ENCODE measurements around the gene TEKT1. TPM values are rescaled to one million over a fixed set of nuclear protein-coding genes. Genes with fewer than 3 reads are reported as not detected.
"Not testable (repeated sequence)": the region's sequence is repeated elsewhere in the genome, so short reads cannot be mapped to it uniquely, and the experiment has no call there.

The TEKT1 gene
- total RNA-seq: not detected
- long read RNA-seq: 0 reads

GRCh38 chr17:6831661-6832263 lies at the start of gene TEKT1:
Gene TEKT1 (minus strand): TSS chr17:6831729. CDS start chr17:6830376, 1,353 bp downstream.
- ATAC-seq (peak; percentile 59), DNase-seq (peak; percentile 73)
- intact Hi-C loops (cut with micrococcal nuclease): no loop called here

GRCh38 chr17:6879221-6879975 lies 47.9 kb upstream of the TEKT1 start:
- intact Hi-C loops (cut with micrococcal nuclease); ATAC-seq; DNase-seq: not testable (repeated sequence)

- intact Hi-C loops (cut with micrococcal nuclease); ATAC-seq; DNase-seq: not testable (repeated sequence)
These were observed 43.7 kb upstream of the TEKT1 start for GRCh38 chr17:6875276-6875675.

GRCh38 chr17:6872936-6873335 lies 41.4 kb upstream of the TEKT1 start:
- no peak for ATAC-seq
- no peak for DNase-seq
- intact Hi-C loops (cut with micrococcal nuclease): no loop called here

- ATAC-seq (no peak), DNase-seq (no peak)
- intact Hi-C loops (cut with micrococcal nuclease): no loop called here
These were observed 39.3 kb upstream of the TEKT1 start for GRCh38 chr17:6870841-6871240.

GRCh38 chr17:6868582-6868981 lies 37.1 kb upstream of the TEKT1 start:
- intact Hi-C loops (cut with micrococcal nuclease): no loop called here
- no peak for ATAC-seq

GRCh38 chr17:6867849-6868248 lies 36.3 kb upstream of the TEKT1 start:
- ATAC-seq (no peak), DNase-seq (no peak)
- intact Hi-C loops (cut with micrococcal nuclease): no loop called here

More at GRCh38 chr17:6868582-6868981, 37.1 kb upstream of the TEKT1 start:
- no peak for DNase-seq

- intact Hi-C loops (cut with micrococcal nuclease): no loop called here
- no peak for DNase-seq
- no peak for ATAC-seq
These were observed 31.3 kb upstream of the TEKT1 start for GRCh38 chr17:6862825-6863224.

GRCh38 chr17:6862122-6862521 lies 30.6 kb upstream of the TEKT1 start:
- intact Hi-C loops (cut with micrococcal nuclease): no loop called here
- ATAC-seq: no peak
- no peak for DNase-seq

- intact Hi-C loops (cut with micrococcal nuclease): no loop called here
- no peak for ATAC-seq
- DNase-seq: no peak
These were observed 26.4 kb upstream of the TEKT1 start for GRCh38 chr17:6857904-6858303.

- intact Hi-C loops (cut with micrococcal nuclease): no loop called here
- ATAC-seq: no peak
- no peak for DNase-seq
These were observed 25.8 kb upstream of the TEKT1 start for GRCh38 chr17:6857336-6857735.

GRCh38 chr17:6856051-6856450 lies 24.5 kb upstream of the TEKT1 start:
- no peak for ATAC-seq
- intact Hi-C loops (cut with micrococcal nuclease): no loop called here
- no peak for DNase-seq

GRCh38 chr17:6853764-6854442 lies 22.4 kb upstream of the TEKT1 start:
- ATAC-seq (no peak), DNase-seq (no peak)
- intact Hi-C loops (cut with micrococcal nuclease): no loop called here

- DNase-seq; intact Hi-C loops (cut with micrococcal nuclease); ATAC-seq: not testable (repeated sequence)
These were observed 17.1 kb upstream of the TEKT1 start for GRCh38 chr17:6848545-6849179.

GRCh38 chr17:6846138-6846537 lies 14.6 kb upstream of the TEKT1 start:
- ATAC-seq; DNase-seq; intact Hi-C loops (cut with micrococcal nuclease): not testable (repeated sequence)

GRCh38 chr17:6844406-6844805 lies 12.9 kb upstream of the TEKT1 start:
- DNase-seq; intact Hi-C loops (cut with micrococcal nuclease); ATAC-seq: not testable (repeated sequence)

GRCh38 chr17:6843241-6843880 lies 11.8 kb upstream of the TEKT1 start:
- DNase-seq: no peak
- intact Hi-C loops (cut with micrococcal nuclease): no loop called here
- ATAC-seq: peak; percentile 26

- ATAC-seq; DNase-seq; intact Hi-C loops (cut with micrococcal nuclease): not testable (repeated sequence)
These were observed 10.2 kb upstream of the TEKT1 start for GRCh38 chr17:6841769-6842168.

- intact Hi-C loops (cut with micrococcal nuclease): no loop called here
- ATAC-seq: no peak
- no peak for DNase-seq
These were observed 1.0 kb downstream of the TEKT1 start for GRCh38 chr17:6830383-6830986.

Measured in left ventricle myocardium superior (tissue), 1 donor.